Umbilical cord (tissue), 2 donors: ENCODE results near the gene LRIG3. TPM values are rescaled to one million over a fixed set of nuclear protein-coding genes. Genes with fewer than 3 reads are reported as not detected.
"Not testable (repeated sequence)": the region's sequence is repeated elsewhere in the genome, so short reads cannot be mapped to it uniquely, and the experiment has no call there.

ENCODE experiments used
- DNase-seq: peaks from one replicate; pipeline ENCODE4 v3.0.0-alpha.2; 2015; ENCODE audit warnings: low spot score
- total RNA-seq: library from RNA; depleted of rRNA; stranded (reverse); fragments of >200 nt; gene quantifications from one replicate; pipeline ENCODE4 v1.2.3, GENCODE V29; 2014; ENCODE audit warnings: low replicate concordance; ENCODE audit not compliant: insufficient read depth

LRIG3 gene
- 150 TPM for total RNA-seq

DNA sequence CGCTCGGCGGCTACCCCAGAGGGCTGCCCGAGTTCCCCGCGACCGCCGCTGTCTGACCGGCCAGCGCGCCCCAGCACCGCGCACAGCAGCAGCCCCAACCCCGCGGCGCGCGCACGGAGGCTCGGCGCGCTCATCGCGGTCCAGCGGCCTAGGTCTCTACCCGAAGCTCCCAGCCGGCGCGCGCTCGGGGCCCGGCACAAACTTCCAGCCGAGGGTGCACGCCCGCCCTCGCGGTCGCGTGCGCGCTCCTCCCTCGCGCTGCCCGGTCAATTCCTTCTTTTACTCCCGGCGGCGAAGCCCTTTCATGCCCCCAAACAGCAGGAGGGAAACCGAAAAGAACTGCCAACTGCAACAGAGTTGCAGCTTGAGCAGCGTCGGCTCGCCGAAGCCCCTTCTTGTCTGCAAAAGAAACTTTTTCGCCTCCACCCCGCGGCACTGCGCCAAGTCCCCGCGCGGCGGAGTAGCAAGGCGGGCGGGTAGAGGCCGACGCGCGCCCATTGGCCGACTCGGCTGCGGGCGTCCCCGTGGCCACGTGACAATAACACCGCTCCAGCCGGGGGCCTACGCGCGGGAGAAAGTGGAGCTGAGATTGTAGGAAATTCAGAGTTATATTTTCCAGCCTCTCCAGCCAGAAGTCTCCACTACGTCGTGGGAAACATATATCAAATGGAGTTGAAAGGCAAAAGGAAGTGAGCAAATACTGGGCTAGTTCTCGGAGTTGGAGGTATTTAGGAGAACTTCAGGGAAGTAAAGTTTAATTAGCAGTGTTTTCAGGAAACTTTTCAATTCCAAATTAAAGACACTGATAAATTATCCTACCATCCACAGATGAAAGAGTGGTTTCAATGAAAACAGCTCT lies at the start of gene LRIG3:
TSS of gene LRIG3 (minus strand) at position 403 of the 859 bp plus-strand sequence. CDS start at position 134, 269 bp downstream.
- peak; percentile 98 for DNase-seq

DNA sequence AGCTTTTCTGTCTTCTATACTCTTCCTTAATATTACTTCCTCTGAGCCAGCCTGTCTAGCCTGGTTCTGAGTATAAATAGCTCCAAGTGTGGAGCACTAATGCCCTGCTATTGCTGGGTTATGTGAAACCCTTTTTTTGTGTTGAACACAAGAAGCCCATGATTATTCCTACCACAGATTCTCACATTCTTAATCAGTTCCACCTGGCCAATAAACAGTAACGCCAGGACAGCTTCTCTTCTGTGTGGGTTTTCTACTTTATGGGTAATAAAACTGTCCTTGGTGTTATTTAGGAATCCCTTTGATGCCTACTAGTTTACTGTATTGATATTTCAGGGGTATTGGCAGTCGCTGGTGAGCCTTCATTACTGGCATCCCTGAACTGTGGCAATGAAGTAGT lies 48.9 kb upstream of the LRIG3 start:
- DNase-seq: peak; percentile 58

DNA sequence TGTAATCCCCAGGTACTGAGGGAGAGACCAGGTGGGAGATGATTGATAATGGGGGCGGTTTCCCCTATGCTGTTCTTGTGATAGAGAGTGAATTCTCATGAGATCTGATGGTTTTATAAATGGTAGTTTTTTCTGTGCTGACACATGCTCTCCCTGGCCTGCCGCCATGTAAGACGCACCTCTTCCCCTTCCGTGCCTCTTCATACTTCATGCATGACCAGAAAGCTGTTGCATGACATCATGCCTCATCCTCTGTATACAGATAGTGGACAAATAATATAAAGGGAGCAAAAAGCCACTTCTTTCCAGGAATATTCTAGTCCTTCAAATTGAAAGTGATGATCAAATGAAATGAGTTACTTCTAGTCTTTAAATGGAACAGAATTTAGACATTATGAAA lies 47.3 kb upstream of the LRIG3 start:
- peak; percentile 15 for DNase-seq

DNA sequence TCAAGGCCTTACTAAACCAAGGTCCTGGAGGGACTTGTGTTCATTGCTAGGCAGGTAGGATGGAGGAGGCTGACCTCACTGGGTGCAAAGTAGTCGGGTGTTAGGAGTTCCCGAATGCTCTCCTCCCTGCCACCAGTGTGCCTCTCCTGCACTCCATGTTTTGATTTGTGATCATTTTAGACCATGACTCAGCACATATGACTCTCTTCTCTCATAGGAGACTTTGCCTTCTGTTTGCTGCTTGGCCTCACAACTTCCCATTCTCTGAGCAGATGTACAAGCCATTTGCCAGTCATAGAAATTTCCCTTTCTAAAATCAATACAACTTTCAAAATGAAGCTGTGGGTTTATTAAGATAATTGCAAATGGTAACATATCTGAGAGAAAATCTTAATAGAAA lies 46.6 kb upstream of the LRIG3 start:
- no peak for DNase-seq

GRCh38 chr12:58965568-58965967 lies 45.3 kb upstream of the LRIG3 start:
- no peak for DNase-seq

GRCh38 chr12:58963844-58964243 lies 43.5 kb upstream of the LRIG3 start:
- DNase-seq: no peak

DNA sequence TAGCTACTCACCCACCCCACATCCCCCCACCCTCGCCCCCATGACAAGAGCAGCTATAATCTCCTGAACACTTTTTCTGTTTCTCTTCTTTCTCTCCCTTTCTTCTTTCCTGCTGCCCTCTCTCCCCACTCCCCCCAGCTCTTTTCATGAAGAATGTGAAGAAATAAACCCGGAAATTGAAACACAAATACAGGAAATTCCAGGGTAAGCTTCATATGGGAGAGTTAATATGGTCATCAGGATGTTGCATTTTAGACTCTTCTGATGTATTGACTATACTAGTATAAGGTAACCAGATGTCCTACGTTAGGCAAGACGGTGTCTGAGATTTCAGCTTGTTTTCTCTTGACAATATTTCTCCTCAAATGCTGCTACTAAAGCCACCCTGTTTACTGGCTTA lies 41.6 kb upstream of the LRIG3 start:
- DNase-seq: no peak

DNA sequence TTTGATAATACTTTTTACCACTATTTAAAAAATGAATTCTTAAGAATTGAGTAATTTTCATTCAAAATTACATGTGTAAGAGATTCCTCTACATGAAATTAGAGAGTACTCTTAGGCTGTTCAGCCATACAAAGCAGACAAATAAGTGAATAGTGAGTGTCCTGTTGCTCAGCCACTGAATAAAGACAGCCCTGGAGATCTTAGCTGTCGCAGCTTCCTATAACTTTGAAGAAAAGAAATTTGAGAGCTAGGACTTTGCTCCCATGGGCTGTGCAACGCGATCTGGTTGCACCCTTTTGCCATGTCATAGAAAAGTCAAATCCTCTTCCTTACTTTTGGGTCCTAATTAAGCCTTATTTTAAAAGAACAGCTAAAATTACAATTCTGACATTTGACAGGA lies 40.9 kb upstream of the LRIG3 start:
- no peak for DNase-seq

GRCh38 chr12:58959639-58960300 lies 39.5 kb upstream of the LRIG3 start:
- no peak for DNase-seq

DNA sequence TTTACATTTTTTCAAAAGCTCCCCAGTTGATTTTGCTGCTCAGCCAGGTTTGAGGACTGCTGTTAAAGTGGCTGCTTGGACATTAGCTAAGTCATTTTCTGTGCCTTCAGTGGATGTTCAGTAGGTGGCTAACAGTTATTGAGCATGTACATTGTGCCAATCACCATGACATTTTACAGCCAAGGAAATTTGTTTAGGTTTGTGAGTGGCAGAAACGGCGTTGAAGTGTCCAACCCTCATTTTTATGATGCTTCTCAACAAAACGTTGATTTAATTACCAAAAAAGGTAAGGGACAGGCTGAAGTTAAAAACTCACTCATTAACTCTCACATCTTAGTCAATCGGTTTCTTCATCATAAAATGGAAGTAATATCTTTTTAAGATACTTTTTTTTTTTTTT lies 37.0 kb upstream of the LRIG3 start:
- DNase-seq: no peak

DNA sequence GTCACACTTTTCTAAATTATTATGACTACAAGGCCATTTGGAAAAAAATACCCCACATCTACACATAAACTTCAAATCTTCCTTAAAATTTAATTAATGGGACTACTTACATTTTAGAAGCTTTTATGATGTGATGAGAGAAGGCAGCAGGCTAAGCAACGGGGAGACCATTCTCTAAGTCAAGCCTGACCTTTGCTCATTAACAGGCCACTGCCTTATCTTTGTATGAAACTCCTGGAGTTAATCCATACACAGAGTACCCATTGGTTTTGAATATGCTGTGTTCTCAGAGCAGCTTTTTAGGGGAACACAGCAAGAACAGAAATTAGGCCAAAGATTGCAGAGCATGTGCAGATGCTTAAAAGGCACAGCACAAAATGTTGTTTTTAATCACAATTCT lies 35.5 kb upstream of the LRIG3 start:
- DNase-seq: no peak

DNA sequence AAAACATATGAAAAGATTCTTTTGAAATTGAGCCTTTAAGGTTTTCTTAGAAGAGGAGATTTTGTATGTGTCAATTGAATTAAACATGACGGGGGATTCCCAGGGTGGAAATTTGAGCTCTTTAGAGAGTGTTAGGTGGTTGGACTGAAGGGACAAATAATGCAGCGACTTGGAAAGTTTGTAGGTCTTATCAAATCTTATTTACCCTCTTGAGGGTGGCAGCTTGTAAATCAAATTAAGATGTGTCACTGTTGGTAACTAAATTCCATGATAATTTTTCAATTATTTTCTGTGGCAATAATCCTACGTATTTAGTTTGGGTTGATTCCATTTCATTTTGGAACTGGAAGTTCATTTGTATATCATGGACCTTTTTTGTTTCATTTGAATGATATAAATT lies 33.7 kb upstream of the LRIG3 start:
- DNase-seq: no peak

DNA sequence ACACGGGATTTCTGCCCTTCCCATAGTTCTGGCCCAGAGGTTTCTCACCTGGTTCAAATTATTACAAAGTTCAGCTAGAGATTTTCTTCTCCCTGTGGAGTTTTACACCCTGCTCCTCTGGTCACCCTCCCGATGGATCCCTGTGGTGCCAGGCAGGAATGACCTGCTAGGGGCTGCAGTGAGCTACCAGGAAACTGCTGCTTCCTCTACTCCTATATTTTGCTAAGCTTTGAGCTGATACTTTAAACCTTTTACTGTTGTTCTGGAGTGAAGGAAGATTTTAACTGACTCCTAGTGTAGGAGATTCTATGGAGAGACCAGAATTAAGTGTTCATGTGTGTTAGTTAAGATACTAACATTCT lies 30.4 kb upstream of the LRIG3 start:
- DNase-seq: no peak

GRCh38 chr12:58949954-58950738 lies 29.8 kb upstream of the LRIG3 start:
- not testable (repeated sequence) for DNase-seq

DNA sequence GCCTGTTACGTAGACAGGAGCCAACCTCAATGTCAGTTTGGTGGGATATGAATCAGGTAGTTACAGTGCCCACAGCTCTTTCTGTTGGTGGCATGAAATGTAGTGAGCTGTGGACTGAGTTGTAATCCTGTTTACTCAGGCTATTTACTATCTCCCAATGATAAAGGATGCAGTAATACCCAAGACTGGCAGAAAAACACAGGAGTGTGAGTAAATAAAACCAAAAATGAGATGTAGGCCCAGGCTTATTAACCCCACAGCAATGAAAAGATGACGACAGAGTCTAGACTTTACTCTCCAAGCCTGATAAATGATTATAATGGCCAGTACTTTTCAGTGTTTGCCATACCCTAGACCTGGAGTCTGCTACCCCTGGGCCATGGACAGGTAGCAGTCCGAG lies 22.8 kb upstream of the LRIG3 start:
- DNase-seq: no peak

DNA sequence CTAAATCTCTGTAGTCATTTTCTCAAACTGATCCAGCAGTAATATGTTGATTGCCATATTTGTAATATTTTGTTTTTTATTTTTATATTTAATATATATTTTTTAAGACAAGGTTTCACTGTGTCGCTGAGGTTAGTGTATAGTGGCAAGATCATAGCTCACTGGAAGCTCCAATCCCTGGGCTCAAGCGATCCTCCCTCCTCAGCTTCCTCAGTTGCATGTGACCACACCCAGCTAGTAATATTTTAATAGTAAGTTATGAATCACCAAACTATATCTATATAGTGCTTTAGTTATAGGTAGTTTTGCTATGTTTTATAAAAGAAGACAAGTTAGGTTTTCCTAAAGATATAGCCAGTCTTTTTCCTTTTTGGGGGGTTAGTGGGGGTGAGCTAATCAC lies 22.0 kb upstream of the LRIG3 start:
- DNase-seq: no peak

- DNase-seq: no peak
Measured at GRCh38 chr12:58939399-58940100, 19.2 kb upstream of the LRIG3 start.

DNA sequence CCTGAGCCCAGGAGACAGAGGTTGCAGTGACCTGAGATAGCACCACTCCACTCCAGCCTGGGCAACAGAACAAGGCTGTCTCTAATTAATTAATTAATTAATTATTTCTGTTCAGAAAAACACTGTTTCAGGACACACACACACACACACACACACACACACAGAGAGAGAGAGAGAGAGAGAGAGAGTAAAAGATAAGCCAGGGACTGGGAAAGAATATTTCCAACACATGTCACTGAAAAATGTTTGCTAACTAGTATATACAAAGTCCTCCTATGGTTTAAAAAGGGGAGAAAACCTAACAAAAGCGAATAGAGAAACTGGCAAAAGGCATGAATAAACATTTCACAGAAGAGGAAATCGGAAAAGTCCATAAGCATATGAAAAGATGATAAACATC lies 18.1 kb upstream of the LRIG3 start:
- DNase-seq: no peak

GRCh38 chr12:58934528-58934927 lies 14.2 kb upstream of the LRIG3 start:
- no peak for DNase-seq

DNA sequence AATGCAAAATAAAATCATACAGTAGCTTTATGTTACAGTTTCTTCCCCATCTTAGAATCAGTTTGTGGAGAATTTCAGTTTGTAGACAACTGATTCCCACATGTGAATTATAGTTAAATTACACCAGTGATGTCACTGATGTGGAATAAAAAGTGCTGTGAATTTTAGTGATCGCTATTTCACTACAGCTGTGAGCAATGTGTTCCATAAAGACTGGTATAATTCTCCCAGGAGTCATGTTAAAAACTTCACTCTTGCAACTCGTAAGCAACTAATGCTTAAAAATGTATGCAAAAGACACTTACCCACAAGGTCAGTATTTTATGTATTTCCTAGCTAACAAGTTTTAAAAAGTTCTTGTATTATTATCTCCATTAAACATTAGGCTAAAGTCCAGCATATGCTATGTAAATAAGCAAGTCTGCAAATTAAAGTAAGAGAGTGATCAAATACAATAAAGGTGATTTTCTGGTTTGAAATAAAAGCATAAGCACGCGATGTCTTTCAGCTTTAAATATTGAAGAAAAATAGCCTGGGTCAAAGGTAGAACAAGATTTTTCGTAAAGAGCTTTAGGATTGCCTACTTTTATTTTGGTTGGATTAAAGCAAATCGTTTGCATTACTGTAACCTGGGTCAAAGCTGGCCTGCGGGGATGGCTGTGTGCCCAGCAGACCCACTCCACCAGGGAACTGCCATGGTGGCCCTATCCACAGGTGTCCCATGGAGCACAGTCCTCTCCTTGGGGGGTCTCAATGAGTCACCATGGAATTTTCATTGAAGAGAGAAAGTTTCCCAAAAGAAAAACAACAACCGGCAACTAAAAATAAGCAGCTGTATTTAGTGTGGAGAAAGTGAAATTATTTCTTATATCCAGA lies 12.7 kb upstream of the LRIG3 start:
- DNase-seq: no peak

DNA sequence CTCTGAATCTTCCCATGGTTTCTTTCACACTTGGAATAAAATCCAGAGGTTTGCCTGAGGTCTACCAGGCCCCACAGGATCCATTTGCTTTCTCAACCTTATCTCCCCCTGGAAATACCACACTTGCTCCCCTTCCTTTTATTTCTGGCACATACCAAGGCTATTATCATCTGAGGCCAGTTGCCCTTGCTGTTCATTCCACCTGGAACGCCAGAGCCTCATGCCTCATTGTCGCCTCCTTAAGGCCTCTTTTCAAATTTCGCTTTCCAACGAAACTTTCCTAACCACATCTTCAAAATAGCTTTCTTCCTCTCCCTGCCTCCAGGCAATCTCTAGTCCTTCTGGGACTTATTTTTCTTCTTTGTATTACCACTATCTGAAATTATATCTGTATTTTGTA lies 11.2 kb upstream of the LRIG3 start:
- no peak for DNase-seq
